ENCODE data around the gene USP44.

- TF ChIP-seq TOX (CRISPR knock-in tag; IDR thresholded peaks at IDR 0.05; ENCODE audit: borderline replicate concordance) (no peak), CSRNP3 (CRISPR knock-in tag; IDR thresholded peaks at IDR 0.05) (no peak), ARNTL (CRISPR knock-in tag; IDR thresholded peaks at IDR 0.05; ENCODE audit: borderline replicate concordance, low read depth) (no peak), CSDC2 (CRISPR knock-in tag; IDR thresholded peaks at IDR 0.05) (no peak), TSHZ2 (CRISPR knock-in tag; IDR thresholded peaks at IDR 0.05) (no peak), TCF4 (CRISPR knock-in tag; IDR thresholded peaks at IDR 0.05; ENCODE audit: borderline replicate concordance) (no peak), ZFP3 (CRISPR knock-in tag; IDR thresholded peaks at IDR 0.05) (no peak), CREB5 (CRISPR knock-in tag; IDR thresholded peaks at IDR 0.05; ENCODE audit: low read depth) (no peak), SNAI2 (CRISPR knock-in tag; IDR thresholded peaks at IDR 0.05) (no peak)
These were observed 8.0 kb downstream of the USP44 start for GRCh38 chr12:95543305-95543704.

Data from SK-N-SH treated with all-trans-retinoic acid at 6 μM for 48 hours (cell line).